GM12878 (cell line): ENCODE measurements around the gene HLA-DPB1. TPM values are rescaled to one million over a fixed set of nuclear protein-coding genes. Genes with fewer than 3 reads are reported as not detected.

Experiments
- ATAC-seq: fragments of 200-7000 bp; cut with Tn5 transposase; 3 replicates; pipeline ENCODE4 v1.9.1; 2020; ENCODE audit warnings: mild to moderate bottlenecking, moderate library complexity
- BruUV-seq: library from RNA; stranded (reverse); fragments of 400-500 nt; replicated peaks from 2 replicates; lab custom pipeline; 2021; lab: Mats Ljungman, UMichigan
- CTCF ChIA-PET: fragments of 300-600 bp; sonication (Branson Sonifier 250); formaldehyde crosslinking; extraction: SDS; loops from one replicate; lab custom pipeline; 2021; ENCODE audit warnings: inconsistent platforms; lab: Yijun Ruan, JAX
- POLR2A ChIA-PET: fragments of 350-600 bp; formaldehyde crosslinking; extraction: SDS; loops from one replicate; lab custom pipeline; 2021; ENCODE audit warnings: inconsistent platforms; lab: Charles Lee
- RAD21 ChIA-PET: fragments of 300-600 bp; sonication (Branson Sonifier 250); formaldehyde crosslinking; loops from one replicate; lab custom pipeline; 2023; ENCODE audit warnings: antibody characterized with exemption; ENCODE audit not compliant: unreplicated experiment; lab: Charles Lee
- SMC1A ChIA-PET: fragments of 300-600 bp; sonication (Branson Sonifier 250); formaldehyde crosslinking; loops from one replicate; lab custom pipeline; 2023; ENCODE audit not compliant: unreplicated experiment, uncharacterized antibody; lab: Charles Lee
- DNase-seq: peaks from one replicate; pipeline ENCODE4 v3.0.0-alpha.2; 2011; ENCODE audit warnings: low read depth, low spot score
- FAIRE-seq: peaks from 3 replicates; lab custom pipeline; 2011; peaks lifted over from hg19 to GRCh38; lab: Jason Lieb, UNC
- H2AFZ ChIP-seq: 2 replicates; pipeline ENCODE4 v1.6.0; 2011; ENCODE audit warnings: low read depth, low read length, control low read depth; ENCODE audit not compliant: control insufficient read depth
- H3K27ac ChIP-seq: 2 replicates; pipeline ENCODE4 v1.5.1; 2011; ENCODE audit warnings: control low read depth; ENCODE audit not compliant: control insufficient read depth, insufficient read depth
- H3K27me3 ChIP-seq, 2 experiments: replicated peaks in 1 of 2; 2 replicates each; pipeline versions ENCODE4 v1.6.0 to v1.6.1; 2011; ENCODE audit warnings: low read length in 1 of 2; ENCODE audit not compliant: control insufficient read depth in 2 of 2, insufficient read depth in 2 of 2
- H3K36me3 ChIP-seq, 2 experiments: 2 replicates each; pipeline ENCODE4 v1.5.1; 2011; ENCODE audit warnings: low read length in 1 of 2; ENCODE audit not compliant: control insufficient read depth in 2 of 2, insufficient read depth in 2 of 2
- H3K4me1 ChIP-seq: 2 replicates; pipeline ENCODE4 v1.6.1; 2011; ENCODE audit warnings: mild to moderate bottlenecking, low read length, moderate library complexity, mixed read lengths; ENCODE audit not compliant: control insufficient read depth, insufficient read depth
- H3K4me2 ChIP-seq: 2 replicates; pipeline ENCODE4 v1.6.0; 2011; ENCODE audit warnings: control low read depth; ENCODE audit not compliant: control insufficient read depth, insufficient read depth
- H3K4me3 ChIP-seq: fragments of 200-600 bp; sonication (generic); 2 replicates; pipeline ENCODE4 v1.5.1; 2016
- H3K79me2 ChIP-seq: 2 replicates; pipeline ENCODE4 v1.6.0; 2011; ENCODE audit warnings: low read length; ENCODE audit not compliant: control insufficient read depth, insufficient read depth
- H3K9ac ChIP-seq: 2 replicates; pipeline ENCODE4 v1.8.0; 2011; ENCODE audit warnings: low read length, control low read depth, mixed read lengths; ENCODE audit not compliant: control insufficient read depth, insufficient read depth
- H3K9me3 ChIP-seq: replicated peaks from 3 replicates; pipeline ENCODE4 v1.5.1; 2011; ENCODE audit warnings: mild to moderate bottlenecking, low read length; ENCODE audit not compliant: control insufficient read depth, insufficient read depth
- H4K20me1 ChIP-seq: 2 replicates; pipeline ENCODE4 v1.6.0; 2011; ENCODE audit not compliant: control insufficient read depth, insufficient read depth
- BACH1 ChIP-seq: fragments of 450-650 bp; IDR thresholded peaks from 2 replicates; pipeline ENCODE4 v1.6.1; 2017; ENCODE audit warnings: mild to moderate bottlenecking, borderline replicate concordance
- CEBPB ChIP-seq, 2 experiments: fragments of 150-350 bp in 1 of 2; IDR thresholded peaks; 2 replicates each; pipeline ENCODE4 v1.6.1; 2012 to 2014; ENCODE audit warnings: low read depth in 2 of 2, low read length in 2 of 2, borderline replicate concordance in 1 of 2, inconsistent platforms in 1 of 2
- CTCF ChIP-seq, 3 experiments: IDR thresholded peaks in 2 of 3; conservative IDR thresholded peaks in 1 of 3; 2 replicates each; pipeline ENCODE4 v1.5.1; 2011; ENCODE audit warnings: low read depth in 3 of 3, low read length in 3 of 3, mild to moderate bottlenecking in 3 of 3, control low read depth in 2 of 3, moderate library complexity in 2 of 3, inconsistent platforms in 1 of 3, mixed read lengths in 1 of 3; ENCODE audit not compliant: control insufficient read depth in 2 of 3, insufficient read depth in 1 of 3; ENCODE audit errors: extremely low read depth in 1 of 3
- EED ChIP-seq: sonication (generic); IDR thresholded peaks from 2 replicates; pipeline ENCODE4 v1.6.1; 2016; ENCODE audit warnings: antibody characterized with exemption, low read depth
- HCFC1 ChIP-seq: fragments of 150-350 bp; IDR thresholded peaks from 2 replicates; pipeline ENCODE4 v1.6.1; 2014; ENCODE audit warnings: low read length
- IRF5 ChIP-seq: fragments of 450-650 bp; IDR thresholded peaks from 2 replicates; pipeline ENCODE4 v1.6.1; 2017; ENCODE audit warnings: borderline replicate concordance
- MAX ChIP-seq: IDR thresholded peaks from 2 replicates; pipeline ENCODE4 v1.6.1; 2012; ENCODE audit warnings: low read depth, low read length, improper control_type of control experiment
- MEF2A ChIP-seq: IDR thresholded peaks from 2 replicates; pipeline ENCODE4 v1.6.1; 2011; ENCODE audit warnings: low read depth, mild to moderate bottlenecking, low read length, moderate library complexity; ENCODE audit not compliant: insufficient read depth
- NRF1 ChIP-seq: conservative IDR thresholded peaks from 2 replicates; pipeline ENCODE4 v1.6.1; 2011; ENCODE audit warnings: mild to moderate bottlenecking, low read depth, low read length, improper control_type of control experiment
- PAX8 ChIP-seq: fragments of 450-650 bp; IDR thresholded peaks from 2 replicates; pipeline ENCODE4 v1.6.1; 2017; ENCODE audit warnings: mild to moderate bottlenecking, moderate library complexity
- REST ChIP-seq: IDR thresholded peaks from 2 replicates; pipeline ENCODE4 v1.6.1; 2012; ENCODE audit warnings: mild to moderate bottlenecking, low read depth, low read length
- SMAD1 ChIP-seq: fragments of 450-650 bp; IDR thresholded peaks from 2 replicates; pipeline ENCODE4 v1.6.1; 2018; ENCODE audit warnings: mild to moderate bottlenecking, low read depth; ENCODE audit not compliant: partially characterized antibody
- SMAD5 ChIP-seq: IDR thresholded peaks from 2 replicates; pipeline ENCODE4 v1.6.1; 2016; ENCODE audit warnings: antibody characterized with exemption, low read depth
- SRF ChIP-seq, 2 experiments: IDR thresholded peaks; 2 replicates each; pipeline ENCODE4 v1.6.1; 2011; ENCODE audit warnings: low read depth in 2 of 2, low read length in 2 of 2, mild to moderate bottlenecking in 1 of 2, moderate library complexity in 1 of 2
- ZBED1 ChIP-seq: IDR thresholded peaks from 2 replicates; pipeline ENCODE4 v1.6.1; 2016; ENCODE audit warnings: borderline replicate concordance
- ZNF24 ChIP-seq: fragments of 450-650 bp; IDR thresholded peaks from 2 replicates; pipeline ENCODE4 v1.6.1; 2017; ENCODE audit warnings: antibody characterized with exemption, mild to moderate bottlenecking
- WGBS: methylation state at CpG from one replicate; pipeline ENCODE4 v1.1.6; 2016; ENCODE audit warnings: low lambda C conversion rate; ENCODE audit not compliant: insufficient replicate concordance, insufficient coverage; ENCODE audit errors: missing lambda C conversion rate; 5-methylcytosine and 5-hydroxymethylcytosine counted together
- in situ Hi-C: fragments of 300-500 bp; cut with MboI; formaldehyde crosslinking; loops from 9 replicates; pipeline ENCODE4 v1.14.3; 2018; ENCODE audit warnings: mixed read lengths
- intact Hi-C: fragments of 100-400 bp; cut with micrococcal nuclease; formaldehyde crosslinking; loops from one replicate; pipeline ENCODE4 v1.14.2; 2022; ENCODE audit not compliant: unreplicated experiment
- polyA plus RNA-seq, 11 experiments: library from polyadenylated mRNA; depleted of rRNA in 4 of 11; unstranded in 6 of 11; stranded (reverse) in 5 of 11; fragments of >200 nt; fragmentation: Nextera tagmentation in 4 of 11; fragmentation: Illumina TruSeq in 1 of 11; extraction: Ambion mirVana in 4 of 11; extraction: Trizol in 1 of 11; gene quantifications; 1 replicate in 1 of 11; 2 replicates in 10 of 11; pipeline versions ENCODE4 v1.2.1 to v1.2.3, GENCODE V29; 2011 to 2016; ENCODE audit warnings: inconsistent platforms in 2 of 11, missing spikeins in 2 of 11, low read depth in 1 of 11
- total RNA-seq, 4 experiments: library from RNA; depleted of rRNA in 3 of 4; stranded (reverse); fragments of >200 nt in 3 of 4; fragmentation: Illumina TruSeq in 1 of 4; extraction: Trizol in 1 of 4; gene quantifications; 2 replicates each; pipeline versions ENCODE4 v1.2.1 to v1.2.3, GENCODE V29; 2013 to 2021

The HLA-DPB1 gene
- total and polyA plus RNA-seq, 10 of the 15 experiments (the other 5 are each of a cell fraction or from before 2014, with no cell fraction given): 101 to 675 (median 352) TPM

GRCh38 chr6:33105386-33105785 lies 29.6 kb downstream of the HLA-DPB1 start:
- Histone ChIP-seq H3K9ac (no peak overlapping the region), H4K20me1 (no peaks in the 10 kb centered on the region), H3K79me2 (no peaks in the 10 kb centered on the region), H3K27me3 (no peaks in the 10 kb centered on the region; a peak in 1 of 4 replicates), H3K4me2 (no peak overlapping the region), H3K9me3 (peaks cover 4% of the 10 kb centered on the region; the same call in 2 of the 3 replicates), H3K36me3 (no peaks in the 10 kb centered on the region), H3K4me1 (peaks cover 4% of the 10 kb centered on the region), H3K27ac (no peak overlapping the region), H2AFZ (no peak overlapping the region), H3K4me3 (no peak overlapping the region)
- intact Hi-C loops (no loop called here), in situ Hi-C loops (no loop called here)
- BruUV-seq: no TSS peak
- POLR2A ChIA-PET: no interaction called here
- FAIRE-seq (no peak), DNase-seq (no peak), ATAC-seq (no peak)
- 64% methylated on average over 3 of the region's 3 CpGs for WGBS
- CTCF ChIA-PET: no interaction called here
- TF ChIP-seq IRF5 (no peak), PAX8 (no peak), BACH1 (no peak), CTCF (IDR thresholded peaks at IDR 0.05 in 2 of 3, conservative IDR thresholded peaks at IDR 0.05 in 1 of 3; ENCODE audit: control insufficient read depth in 2 of 3, extremely low read depth in 1 of 3, insufficient read depth in 1 of 3, low read depth in 3 of 3, low read length in 3 of 3) (no peak), SMAD1 (no peak), NRF1 (no peak), HCFC1 (no peak), SRF (IDR thresholded peaks at IDR 0.05; ENCODE audit: low read depth in 2 of 2, low read length in 2 of 2) (no peak), SMAD5 (no peak), ZBED1 (no peak), EED (no peak), MEF2A (no peak), ZNF24 (no peak), MAX (no peak), CEBPB (IDR thresholded peaks at IDR 0.05; ENCODE audit: borderline replicate concordance in 1 of 2, low read depth in 2 of 2, low read length in 2 of 2) (no peak), REST (no peak)
- SMC1A ChIA-PET: no interaction called here
- RAD21 ChIA-PET: no interaction called here
